ENCODE data around the gene GNA15.
"Not testable (repeated sequence)": the region's sequence is repeated elsewhere in the genome, so short reads cannot be mapped to it uniquely, and the experiment has no call there.

The GNA15 gene

GRCh38 chr19:3176715-3177501 is 41.1 kb downstream of the GNA15 start:
- no peak for DNase-seq

GRCh38 chr19:3178377-3178972 is 42.6 kb downstream of the GNA15 start, which contains the start of gene S1PR4:
S1PR4 (plus strand) TSS chr19:3178769; CDS start chr19:3178793, 24 bp downstream.
- DNase-seq = no peak

GRCh38 chr19:3178973-3179738 is 43.3 kb downstream of the GNA15 start:
- no peak for DNase-seq

- DNase-seq = no peak
These were observed 44.0 kb downstream of the GNA15 start for GRCh38 chr19:3179739-3180293.

GRCh38 chr19:3183721-3184641 is 48.1 kb downstream of the GNA15 start:
- no peak for DNase-seq

GRCh38 chr19:3184847-3185460 is 49.1 kb downstream of the GNA15 start:
- DNase-seq = peak; percentile 91

GRCh38 chr19:3185461-3186159 is 49.8 kb downstream of the GNA15 start, which contains the start of gene NCLN:
NCLN (plus strand) TSS chr19:3185930; CDS start chr19:3186031, 101 bp downstream.
- peak; percentile 97 for DNase-seq

GRCh38 chr19:3186160-3186688 is 50.4 kb downstream of the GNA15 start:
- no peak for DNase-seq

- no peak for DNase-seq
These were observed 51.2 kb downstream of the GNA15 start for GRCh38 chr19:3186891-3187661.

GRCh38 chr19:3187662-3188511 is 52.1 kb downstream of the GNA15 start:
- DNase-seq = no peak

GRCh38 chr19:3188627-3189596 is 53.1 kb downstream of the GNA15 start:
- DNase-seq = no peak

- DNase-seq = no peak
These were observed 54.1 kb downstream of the GNA15 start for GRCh38 chr19:3189702-3190469.

GRCh38 chr19:3190470-3190770 is 54.6 kb downstream of the GNA15 start:
- no peak for DNase-seq

GRCh38 chr19:3190921-3191805 is 55.3 kb downstream of the GNA15 start:
- no peak for DNase-seq

- not testable (repeated sequence) for DNase-seq
These were observed 55.9 kb downstream of the GNA15 start for GRCh38 chr19:3191806-3192104.

GRCh38 chr19:3192228-3192635 is 56.4 kb downstream of the GNA15 start:
- DNase-seq = no peak
